OCI-LY7 (cell line): ENCODE results near the gene DNAAF1. TPM values are rescaled to one million over a fixed set of nuclear protein-coding genes. Genes with fewer than 3 reads are reported as not detected.

Experiments used
- BruUV-seq: library from RNA; stranded (reverse); fragments of 400-500 nt; replicated peaks from 2 replicates; lab custom pipeline; 2021; lab: Mats Ljungman, UMichigan
- CTCF ChIA-PET: fragments of 300-600 bp; sonication (Branson Sonifier 250); formaldehyde crosslinking; loops from one replicate; lab custom pipeline; 2022; ENCODE audit warnings: antibody characterized with exemption; ENCODE audit not compliant: unreplicated experiment; lab: Charles Lee
- POLR2A ChIA-PET: fragments of 300-600 bp; sonication (Branson Sonifier 250); formaldehyde crosslinking; loops from one replicate; lab custom pipeline; 2022; ENCODE audit warnings: antibody characterized with exemption; lab: Charles Lee
- DNase-seq: peaks from one replicate; pipeline ENCODE4 v3.0.0-alpha.2; 2015; ENCODE audit warnings: low spot score
- H2AFZ ChIP-seq: fragments of 200-600 bp; sonication (generic), shearing (Covaris generic); 2 replicates; pipeline ENCODE4 v1.6.1; 2014; ENCODE audit warnings: mild to moderate bottlenecking, antibody characterized with exemption, low read length, moderate library complexity
- H3K27ac ChIP-seq: fragments of 200-600 bp; sonication (generic); 2 replicates; pipeline ENCODE4 v1.5.1; 2014; ENCODE audit warnings: mixed run types, low read depth, mild to moderate bottlenecking, moderate library complexity, low read length, inconsistent platforms; ENCODE audit not compliant: poor library complexity, severe bottlenecking
- H3K36me3 ChIP-seq: fragments of 200-600 bp; sonication (generic); 2 replicates; pipeline ENCODE4 v1.6.1; 2014; ENCODE audit warnings: mild to moderate bottlenecking, antibody characterized with exemption, low read length, moderate library complexity, mixed read lengths; ENCODE audit not compliant: insufficient read depth
- H3K4me1 ChIP-seq: fragments of 200-600 bp; sonication (generic); 2 replicates; pipeline ENCODE4 v1.5.1; 2014; ENCODE audit warnings: mild to moderate bottlenecking, low read length; ENCODE audit not compliant: insufficient read depth, poor library complexity, severe bottlenecking
- H3K4me2 ChIP-seq: fragments of 200-600 bp; sonication (generic); 2 replicates; pipeline ENCODE4 v1.6.1; 2014; ENCODE audit warnings: mild to moderate bottlenecking, low read length
- H3K4me3 ChIP-seq: fragments of 200-600 bp; sonication (generic); 2 replicates; pipeline ENCODE4 v1.5.1; 2014; ENCODE audit warnings: mild to moderate bottlenecking, low read depth, low read length; ENCODE audit not compliant: poor library complexity, severe bottlenecking
- H3K79me2 ChIP-seq: fragments of 200-600 bp; sonication (generic); 2 replicates; pipeline ENCODE4 v1.6.1; 2016; ENCODE audit warnings: low read depth, mild to moderate bottlenecking, low read length, moderate library complexity, mixed read lengths; ENCODE audit not compliant: insufficient read depth
- H3K9me2 ChIP-seq: fragments of 200-600 bp; sonication (generic); 2 replicates; pipeline ENCODE4 v1.6.1; 2016; ENCODE audit warnings: mild to moderate bottlenecking, low read length, mixed read lengths; ENCODE audit not compliant: insufficient read depth
- H3K9me3 ChIP-seq: fragments of 200-600 bp; sonication (generic); 2 replicates; pipeline ENCODE4 v1.6.1; 2014; ENCODE audit warnings: mild to moderate bottlenecking, mixed run types, low read length, mixed read lengths
- H4K20me1 ChIP-seq: fragments of 200-600 bp; sonication (generic); 2 replicates; pipeline ENCODE4 v1.6.1; 2014; ENCODE audit warnings: mild to moderate bottlenecking, antibody characterized with exemption, low read length, moderate library complexity, mixed read lengths; ENCODE audit not compliant: insufficient read depth
- EZH2phosphoT487 ChIP-seq: fragments of 200-600 bp; sonication (generic); IDR thresholded peaks from 2 replicates; pipeline ENCODE4 v1.6.1; 2018; ENCODE audit warnings: low read depth, borderline replicate concordance, mild to moderate bottlenecking, mixed run types, antibody characterized with exemption, low read length, moderate library complexity, mixed read lengths
- intact Hi-C: fragments of 100-400 bp; cut with micrococcal nuclease; formaldehyde crosslinking; loops from one replicate; pipeline ENCODE4 v1.10.0; 2022; ENCODE audit not compliant: unreplicated experiment
- total RNA-seq, 2 experiments: library from RNA; depleted of rRNA in 1 of 2; stranded (reverse); fragments of >200 nt in 1 of 2; shearing (Covaris generic) in 1 of 2; gene quantifications; 2 replicates each; pipeline ENCODE4 v1.2.3, GENCODE V29; 2014 to 2022
- TF ChIP-seq, protein P1 (sequence below): fragments of 200-600 bp; sonication (generic); conservative IDR thresholded peaks from 2 replicates; pipeline ENCODE4 v1.5.1; 2014; ENCODE audit warnings: mild to moderate bottlenecking, antibody characterized with exemption, low read length, moderate library complexity, mixed read lengths

Gene DNAAF1
- total RNA-seq, 2 experiments from 2014 or later, result 0.34 TPM; not detected in 1

DNA sequence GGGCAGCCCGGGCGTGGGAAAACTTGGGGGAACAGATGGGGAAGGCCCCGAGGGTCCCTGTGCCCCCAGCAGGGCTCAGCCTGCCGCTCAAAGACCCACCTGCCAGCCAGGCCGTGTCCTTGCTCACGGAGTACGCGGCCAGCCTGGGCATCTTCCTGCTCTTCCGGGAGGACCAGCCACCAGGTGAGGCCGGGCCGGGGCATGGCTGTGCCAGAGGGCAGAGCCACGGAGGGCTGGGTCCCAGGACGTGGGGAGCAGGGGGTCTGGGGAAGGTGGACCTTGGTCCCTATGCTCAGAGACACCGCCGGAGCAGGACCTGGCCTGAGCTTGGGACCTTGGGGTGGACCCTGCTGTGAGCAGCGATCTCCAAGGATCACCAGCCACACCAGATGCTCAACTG is 46.4 kb downstream of the DNAAF1 start:
- H2AFZ ChIP-seq, result no peak overlapping the region
- no peak overlapping the region for H3K4me3 ChIP-seq
- H3K4me2 ChIP-seq, result no peak overlapping the region
- no peaks in the 10 kb centered on the region for H3K4me1 ChIP-seq
- TF ChIP-seq, protein P1, sequence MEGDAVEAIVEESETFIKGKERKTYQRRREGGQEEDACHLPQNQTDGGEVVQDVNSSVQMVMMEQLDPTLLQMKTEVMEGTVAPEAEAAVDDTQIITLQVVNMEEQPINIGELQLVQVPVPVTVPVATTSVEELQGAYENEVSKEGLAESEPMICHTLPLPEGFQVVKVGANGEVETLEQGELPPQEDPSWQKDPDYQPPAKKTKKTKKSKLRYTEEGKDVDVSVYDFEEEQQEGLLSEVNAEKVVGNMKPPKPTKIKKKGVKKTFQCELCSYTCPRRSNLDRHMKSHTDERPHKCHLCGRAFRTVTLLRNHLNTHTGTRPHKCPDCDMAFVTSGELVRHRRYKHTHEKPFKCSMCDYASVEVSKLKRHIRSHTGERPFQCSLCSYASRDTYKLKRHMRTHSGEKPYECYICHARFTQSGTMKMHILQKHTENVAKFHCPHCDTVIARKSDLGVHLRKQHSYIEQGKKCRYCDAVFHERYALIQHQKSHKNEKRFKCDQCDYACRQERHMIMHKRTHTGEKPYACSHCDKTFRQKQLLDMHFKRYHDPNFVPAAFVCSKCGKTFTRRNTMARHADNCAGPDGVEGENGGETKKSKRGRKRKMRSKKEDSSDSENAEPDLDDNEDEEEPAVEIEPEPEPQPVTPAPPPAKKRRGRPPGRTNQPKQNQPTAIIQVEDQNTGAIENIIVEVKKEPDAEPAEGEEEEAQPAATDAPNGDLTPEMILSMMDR, result no peak
- TF ChIP-seq EZH2phosphoT487, result no peak
- no TSS peak for BruUV-seq
- intact Hi-C loops, result no loop called here
- H3K36me3 ChIP-seq, result no peaks in the 10 kb centered on the region
- H4K20me1 ChIP-seq, result no peaks in the 10 kb centered on the region
- no peaks in the 10 kb centered on the region for H3K9me3 ChIP-seq
- no peak overlapping the region for H3K27ac ChIP-seq
- POLR2A ChIA-PET, result no interaction called here
- no peaks in the 10 kb centered on the region for H3K9me2 ChIP-seq
- CTCF ChIA-PET, result no interaction called here
- DNase-seq, result no peak
- peaks cover 3% of the 10 kb centered on the region; the same call in 1 of the 2 replicates for H3K79me2 ChIP-seq

DNA sequence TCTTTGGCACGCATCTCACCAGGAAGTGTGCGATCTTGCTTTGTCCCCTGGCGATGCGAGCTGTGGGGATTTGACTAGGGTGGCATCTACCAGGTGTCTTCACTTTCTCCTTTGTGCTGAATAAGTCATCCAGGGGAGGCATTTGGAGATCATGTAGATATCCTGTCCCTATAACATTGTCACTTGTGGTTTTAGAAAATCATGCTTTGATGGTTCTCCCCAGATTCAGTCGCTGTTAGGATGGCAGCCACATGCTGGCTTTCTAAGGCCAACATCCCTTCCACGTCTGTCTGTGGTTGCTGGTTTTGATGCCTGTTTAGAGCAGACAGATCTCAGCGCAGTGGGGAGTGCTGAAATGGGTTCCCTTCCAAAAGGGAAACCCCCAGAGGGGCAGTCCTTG is 48.4 kb downstream of the DNAAF1 start:
- no peaks in the 10 kb centered on the region for H3K9me3 ChIP-seq
- H3K36me3 ChIP-seq, result no peaks in the 10 kb centered on the region
- H3K9me2 ChIP-seq, result no peaks in the 10 kb centered on the region
- no peaks in the 10 kb centered on the region for H4K20me1 ChIP-seq
- CTCF ChIA-PET, result no interaction called here
- TF ChIP-seq, protein P1, result no peak
- no peak for TF ChIP-seq EZH2phosphoT487
- H3K4me2 ChIP-seq, result no peak overlapping the region
- intact Hi-C loops, result no loop called here
- no peaks in the 10 kb centered on the region for H3K4me1 ChIP-seq
- no peak overlapping the region for H3K4me3 ChIP-seq
- DNase-seq, result no peak
- no TSS peak for BruUV-seq
- no peak overlapping the region for H2AFZ ChIP-seq
- no peaks in the 10 kb centered on the region for H3K79me2 ChIP-seq
- POLR2A ChIA-PET, result no interaction called here
- no peak overlapping the region for H3K27ac ChIP-seq

DNA sequence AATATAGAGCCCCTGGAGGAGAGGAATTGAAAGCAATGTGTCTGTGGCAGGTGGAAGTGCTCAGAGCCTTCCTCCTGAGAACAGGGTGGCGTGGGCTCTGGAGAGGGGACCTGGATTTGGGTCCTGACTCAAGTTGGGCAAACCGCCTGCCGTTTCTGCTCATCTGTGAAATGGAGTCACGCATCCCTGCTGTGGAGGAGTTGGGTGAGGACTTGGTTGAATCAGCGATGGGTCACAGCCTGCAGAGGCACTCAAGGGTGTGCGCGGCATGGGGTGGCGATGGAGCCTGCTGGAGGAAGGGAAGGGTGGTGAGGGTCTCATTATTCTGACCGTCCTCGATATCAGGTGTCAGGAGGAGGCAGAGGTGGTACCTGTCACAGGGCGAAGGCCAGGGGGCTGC is 48.9 kb downstream of the DNAAF1 start:
- no peak overlapping the region for H3K27ac ChIP-seq
- DNase-seq, result no peak
- no peaks in the 10 kb centered on the region for H4K20me1 ChIP-seq
- H3K36me3 ChIP-seq, result no peaks in the 10 kb centered on the region
- TF ChIP-seq EZH2phosphoT487, result no peak
- TF ChIP-seq, protein P1, result no peak
- H2AFZ ChIP-seq, result no peak overlapping the region
- ChIA-PET POLR2A (no interaction called here), CTCF (no interaction called here)
- no peak overlapping the region for H3K4me3 ChIP-seq
- no peak overlapping the region; the same call in 1 of the 2 replicates for H3K4me2 ChIP-seq
- intact Hi-C loops, result no loop called here
- no peaks in the 10 kb centered on the region for H3K9me2 ChIP-seq
- no peaks in the 10 kb centered on the region for H3K9me3 ChIP-seq
- BruUV-seq, result no TSS peak
- H3K79me2 ChIP-seq, result no peaks in the 10 kb centered on the region
- H3K4me1 ChIP-seq, result no peaks in the 10 kb centered on the region
